GM21447 (cell line): ENCODE results near the gene KRTAP12-1.
"Not testable (repeated sequence)": the region's sequence is repeated elsewhere in the genome, so short reads cannot be mapped to it uniquely, and the experiment has no call there.

Experiments
- ATAC-seq: cut with Tn5 transposase; IDR thresholded peaks from one replicate; pipeline ENCODE4 v1.9.1; 2021; ENCODE audit not compliant: unreplicated experiment

Gene KRTAP12-1

DNA sequence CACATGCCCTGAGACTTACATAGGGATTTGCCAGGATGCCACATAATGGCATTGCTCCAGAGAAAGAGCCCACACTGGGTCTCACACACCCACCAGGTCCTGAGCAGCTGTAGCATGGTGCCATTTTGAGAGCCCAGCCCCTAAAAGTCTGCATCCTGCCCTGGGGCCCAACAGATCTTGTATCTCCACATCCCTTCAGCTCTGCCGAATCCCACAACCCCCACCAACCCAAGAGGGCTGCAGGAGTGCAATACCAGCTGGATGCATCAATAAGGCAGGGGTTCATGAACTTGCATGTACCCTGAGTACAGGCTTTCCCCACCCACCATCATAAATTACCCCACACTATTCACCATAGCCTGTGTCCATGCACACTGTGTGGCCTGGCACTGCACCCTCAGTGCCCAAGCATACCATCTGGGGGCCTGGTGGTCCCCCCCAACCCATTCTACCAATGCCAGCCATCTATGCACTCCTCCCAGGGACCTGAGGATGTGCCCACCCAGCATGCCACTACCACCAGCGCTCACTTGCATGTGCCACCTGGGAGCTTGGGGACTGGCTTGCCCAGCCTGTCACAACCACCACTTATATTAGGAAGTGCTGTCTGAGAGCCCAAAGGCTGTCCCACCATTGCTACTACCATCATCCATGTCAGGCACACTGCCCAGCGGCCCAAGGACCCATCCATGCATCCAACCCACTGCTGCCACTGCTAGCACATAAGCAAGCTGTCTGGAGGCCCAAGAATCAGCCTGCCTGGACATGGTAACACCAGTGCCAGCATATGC, 11.1 kb downstream of the KRTAP12-1 start:
- no peak for ATAC-seq

DNA sequence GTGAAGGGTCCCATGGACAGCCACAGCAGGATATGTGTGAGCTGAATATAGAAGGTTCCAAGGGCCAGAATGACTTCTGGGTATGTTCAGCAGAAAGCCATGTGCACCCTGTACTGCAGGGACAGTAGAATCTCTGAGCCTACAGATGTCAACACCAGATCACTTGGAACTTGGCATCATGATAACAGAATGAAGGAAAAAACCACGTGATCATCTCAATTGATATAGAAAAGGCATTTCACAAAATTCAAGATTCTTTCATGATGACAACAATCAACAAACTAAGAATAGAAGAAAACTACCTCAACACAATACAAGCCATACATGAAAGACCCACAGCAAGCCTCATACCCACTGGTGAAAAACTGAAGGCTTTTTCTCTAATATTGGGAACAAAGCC, 14.4 kb downstream of the KRTAP12-1 start:
- no peak for ATAC-seq

DNA sequence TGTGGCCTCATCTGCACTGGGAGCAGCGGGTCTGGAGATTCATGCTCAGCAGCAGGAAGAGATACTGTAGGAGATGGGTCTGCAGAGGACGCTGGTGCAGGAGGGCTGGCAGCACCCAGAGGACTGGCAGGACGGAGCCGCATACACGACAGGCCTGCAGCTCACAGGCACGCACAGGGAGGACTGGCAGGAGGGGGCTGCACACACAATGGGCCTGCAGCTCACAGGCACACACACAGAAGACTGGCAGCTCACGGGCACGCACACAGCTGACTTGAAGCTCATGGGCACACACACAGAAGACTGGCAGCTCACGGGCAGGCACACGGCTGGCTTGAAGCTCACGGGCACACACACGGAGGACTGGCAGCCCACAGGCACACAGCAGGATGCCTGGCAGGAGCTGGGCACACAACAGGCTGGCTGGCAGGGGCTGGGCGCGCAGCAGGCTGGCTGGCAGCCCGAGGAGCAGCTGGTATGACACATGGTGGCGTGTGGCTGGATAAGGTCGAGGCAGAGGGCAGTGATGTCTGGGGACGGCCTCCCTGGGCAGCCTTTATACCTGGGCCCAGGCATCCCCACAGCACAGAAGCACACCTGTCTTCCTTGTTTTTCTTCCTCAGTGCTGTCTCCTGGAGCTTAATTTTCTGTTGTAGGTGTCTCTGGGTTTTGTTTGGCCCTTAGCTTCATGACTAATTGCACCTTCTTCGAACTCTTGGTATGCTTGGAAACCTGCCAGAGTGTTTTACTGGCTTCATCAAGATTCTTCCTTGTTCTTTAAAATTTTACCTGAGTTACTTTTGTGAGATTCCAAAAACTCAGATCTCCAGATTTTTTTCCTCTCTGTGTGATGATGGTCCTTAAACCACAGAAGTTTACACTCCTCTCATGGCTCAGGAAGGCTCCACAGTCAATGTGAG, 15.3 kb downstream of the KRTAP12-1 start, which contains the start of gene KRTAP12-2:
KRTAP12-2 (minus strand) TSS at position 527 of the 920 bp plus-strand sequence; CDS start at position 486, 41 bp downstream.
- no peak for ATAC-seq

DNA sequence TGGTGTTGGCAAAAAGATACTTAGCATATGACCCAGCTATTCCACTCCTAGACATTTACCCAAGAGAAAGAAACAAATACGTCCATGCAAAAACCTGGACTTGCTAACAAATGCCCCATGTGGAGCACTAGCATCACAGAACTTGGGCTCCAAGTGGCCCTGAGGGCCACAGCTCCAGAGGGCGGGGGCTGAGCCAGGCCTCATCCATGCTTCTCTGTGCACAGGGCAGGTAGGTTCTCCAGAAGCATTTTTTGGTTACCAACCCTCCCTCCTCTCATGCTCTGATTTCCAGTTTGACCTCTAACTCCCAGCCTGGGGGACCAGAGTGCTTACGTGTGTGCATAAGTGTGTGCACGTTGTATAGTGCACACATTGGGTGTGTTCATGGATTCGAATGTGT, 17.3 kb downstream of the KRTAP12-1 start:
- ATAC-seq: no peak

DNA sequence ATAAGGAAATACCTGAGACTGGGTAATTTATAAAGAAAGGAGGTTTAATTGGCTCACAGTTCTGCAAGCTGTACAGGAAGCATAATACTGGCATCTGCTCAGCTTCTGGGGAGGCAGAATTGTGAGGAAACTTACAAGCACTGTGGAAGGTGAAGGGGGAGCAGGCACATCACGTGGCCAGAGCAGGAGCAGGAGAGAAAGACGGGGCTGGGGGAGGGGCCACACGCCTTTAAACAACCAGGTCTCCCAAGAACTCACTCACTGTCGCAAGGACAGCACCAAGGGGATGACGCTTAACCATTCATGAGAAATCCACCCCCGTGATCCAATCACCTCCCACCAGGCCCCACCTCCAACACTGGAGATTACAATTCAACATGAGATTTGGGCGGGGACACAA, 20.4 kb downstream of the KRTAP12-1 start:
- not testable (repeated sequence) for ATAC-seq

DNA sequence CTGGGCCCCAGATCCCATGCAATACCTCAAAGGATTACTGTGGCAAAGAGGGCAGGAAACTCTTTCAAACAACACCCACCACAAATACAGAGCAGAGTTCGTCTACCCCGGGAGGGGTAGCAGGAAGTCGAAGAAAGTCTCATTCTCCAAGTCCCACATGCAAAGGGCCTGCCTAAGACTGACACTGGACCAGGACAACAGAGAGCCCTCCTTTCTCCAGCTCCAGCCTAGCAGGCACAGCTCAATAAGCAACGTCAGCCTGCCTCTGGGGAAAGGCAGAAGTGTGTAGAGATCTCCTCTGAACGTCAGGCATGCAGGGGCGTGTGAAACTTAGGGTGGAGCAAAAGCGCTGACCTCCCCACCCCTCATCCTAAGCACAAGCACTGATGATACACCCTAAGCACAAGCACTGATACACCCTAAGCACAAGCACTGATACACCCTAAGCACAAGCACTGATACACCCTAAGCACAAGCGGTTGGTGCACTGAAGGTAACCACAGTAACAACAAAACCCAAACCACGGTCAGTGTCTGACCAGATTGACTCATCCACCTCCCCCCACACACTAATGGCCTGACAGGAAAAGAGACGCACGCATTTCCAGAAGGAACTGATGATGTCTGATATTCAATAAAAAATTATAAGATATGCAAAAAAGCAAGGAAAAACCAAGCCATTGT, 22.9 kb downstream of the KRTAP12-1 start:
- ATAC-seq: no peak

DNA sequence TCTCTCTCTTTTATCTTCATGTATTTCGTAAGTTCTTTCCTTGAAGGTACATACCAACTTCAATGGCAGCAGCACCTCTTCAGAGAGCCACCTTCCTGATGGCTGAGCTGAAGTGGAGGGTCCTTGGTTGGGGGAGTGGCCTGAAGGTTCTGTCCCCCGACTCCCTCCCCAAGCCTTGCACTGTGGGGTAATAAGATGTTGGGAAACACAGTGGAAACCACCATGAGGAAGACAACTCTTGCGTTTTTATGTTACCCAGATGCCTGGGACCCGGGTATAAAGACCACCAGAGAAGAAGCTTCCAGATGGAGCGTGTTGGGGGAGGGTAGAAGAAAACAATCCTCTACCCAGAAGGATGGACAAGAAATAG, 23.4 kb downstream of the KRTAP12-1 start:
- no peak for ATAC-seq

DNA sequence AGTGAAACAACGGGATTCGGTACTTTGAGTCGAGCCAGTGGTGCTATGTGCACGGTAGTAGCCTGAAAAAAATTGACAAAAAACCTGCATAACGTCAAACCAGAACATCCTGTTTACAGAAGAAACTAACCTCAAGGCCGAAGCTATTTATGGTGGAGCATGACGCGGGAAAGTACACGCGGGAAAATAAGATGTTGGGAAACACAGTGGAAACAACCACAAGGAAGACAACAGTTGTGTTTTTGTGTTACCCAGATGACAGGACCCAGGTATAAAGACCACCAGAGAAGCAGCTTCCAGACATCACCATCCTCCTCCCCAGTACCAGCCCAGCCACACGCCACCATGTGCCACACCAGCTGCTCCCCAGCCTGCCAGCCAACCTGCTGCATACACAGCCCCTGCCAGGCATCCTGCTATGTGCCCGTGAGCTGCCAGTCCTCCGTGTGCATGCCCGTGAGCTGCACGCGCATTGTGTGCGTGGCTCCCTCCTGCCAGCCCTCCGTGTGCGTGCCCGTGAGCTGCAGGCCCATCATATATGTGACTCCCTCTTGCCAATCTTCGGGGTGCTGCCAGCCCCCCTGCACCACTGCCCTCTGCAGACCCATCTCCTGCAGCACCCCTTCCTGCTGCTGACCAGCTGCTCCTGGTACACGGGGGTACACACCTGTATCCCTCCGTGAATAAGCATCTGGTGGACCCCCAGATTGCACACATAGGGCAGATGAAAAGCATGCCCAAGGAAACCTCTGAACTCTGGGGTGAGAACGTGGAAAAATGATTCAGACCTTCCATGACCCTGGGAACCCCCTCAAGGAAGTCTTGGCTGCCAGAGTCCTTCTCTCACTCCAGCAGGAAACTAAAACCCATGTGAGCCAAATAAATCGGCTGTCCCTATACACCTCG, 24.1 kb downstream of the KRTAP12-1 start, which contains the start of gene KRTAP12-3:
KRTAP12-3 (plus strand) TSS at position 298 of the 906 bp plus-strand sequence; CDS start at position 346, 48 bp downstream.
- ATAC-seq: no peak

DNA sequence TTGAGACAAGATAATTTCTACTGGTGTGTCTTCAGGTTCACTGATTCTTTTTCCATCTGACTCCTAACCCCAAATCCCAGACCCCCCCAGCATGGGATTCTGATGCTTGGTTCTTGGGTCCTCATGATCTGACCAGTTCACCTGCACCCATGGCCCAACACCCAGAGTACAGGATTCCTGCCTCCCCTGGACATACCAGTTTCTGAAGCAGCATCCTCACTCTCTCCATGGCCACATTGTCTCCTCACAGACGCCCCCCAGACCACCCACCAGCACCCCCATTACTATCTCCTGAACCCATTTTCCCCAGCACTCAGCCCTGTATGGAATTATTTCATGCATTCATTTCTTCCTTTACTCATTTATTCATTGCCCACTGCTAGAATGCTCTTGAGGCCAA, 25.1 kb downstream of the KRTAP12-1 start:
- ATAC-seq: no peak

DNA sequence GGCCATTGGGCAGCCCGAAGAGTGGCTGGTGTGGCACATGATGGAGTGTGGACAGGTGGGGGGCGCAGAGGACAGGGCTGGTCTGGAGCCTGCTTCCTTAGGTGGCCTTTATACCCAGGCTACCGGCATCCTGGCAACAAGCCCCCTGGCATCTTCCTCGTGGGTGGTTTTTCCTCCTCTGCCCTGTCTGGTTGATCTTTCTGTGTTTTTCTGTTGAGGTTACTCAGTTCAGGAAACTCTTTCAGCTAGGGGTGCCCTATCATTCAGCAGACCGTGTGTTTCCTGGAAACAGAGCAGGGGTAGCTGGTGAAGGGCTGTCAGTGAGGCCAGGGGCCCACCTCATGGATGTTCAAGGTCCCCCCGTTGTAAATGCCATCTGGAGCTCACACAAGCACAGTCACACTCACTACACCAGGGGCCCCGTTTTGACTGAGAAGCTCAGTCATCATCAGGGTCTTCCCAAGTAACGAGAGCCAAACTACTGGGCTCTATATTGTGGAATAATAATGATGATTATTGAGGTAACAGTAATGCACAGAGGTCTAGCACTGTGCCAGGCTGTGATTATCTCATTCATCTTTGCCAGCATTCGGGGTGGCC, 27.3 kb downstream of the KRTAP12-1 start, which contains the start of gene KRTAP12-4:
KRTAP12-4 (minus strand) TSS at position 84 of the 600 bp plus-strand sequence; CDS start at position 39, 45 bp downstream.
- no peak for ATAC-seq

DNA sequence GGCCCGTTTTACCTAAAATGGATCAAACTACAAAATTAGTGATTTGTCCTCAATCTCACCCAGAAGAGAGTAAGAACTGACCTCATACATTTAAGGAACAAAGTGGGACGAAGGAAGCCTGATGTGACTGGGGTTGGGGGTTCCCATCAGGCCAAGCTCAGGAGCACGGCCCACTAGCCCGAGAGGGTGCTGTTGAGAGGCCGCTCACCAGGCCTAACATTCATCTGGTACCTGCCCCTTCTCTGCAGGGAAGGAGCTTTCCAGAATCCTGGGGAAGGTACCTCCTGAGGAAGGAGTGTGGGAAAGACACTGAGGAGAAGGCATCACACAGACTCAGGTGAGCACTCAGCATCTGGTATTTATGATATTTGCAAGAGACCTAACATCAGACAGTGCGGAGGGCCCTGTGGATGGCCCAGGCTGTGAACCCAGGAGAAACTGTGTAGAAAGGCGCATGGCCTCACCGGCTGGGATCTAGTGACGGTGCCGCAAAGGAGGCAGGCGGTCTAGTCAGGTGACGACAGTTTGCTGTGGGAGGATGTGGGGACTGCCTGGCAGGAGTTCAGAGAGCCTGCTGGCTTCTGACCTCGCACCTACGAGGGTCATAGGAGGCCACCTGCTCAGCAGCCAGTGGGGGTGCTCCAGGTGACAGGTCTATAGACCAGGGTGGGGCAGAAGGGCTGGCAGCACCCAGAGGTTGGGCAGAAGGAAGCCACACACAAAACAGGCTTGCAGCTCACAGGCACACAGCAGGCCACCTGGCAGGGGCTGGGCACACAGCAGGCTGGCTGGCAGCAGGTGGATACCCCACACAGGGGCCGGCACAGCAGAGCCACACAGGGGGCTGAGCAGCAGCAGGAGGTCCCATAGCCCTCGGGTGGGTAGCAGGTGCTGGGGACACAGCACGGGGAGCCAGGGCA, 28.0 kb downstream of the KRTAP12-1 start:
- no peak for ATAC-seq

DNA sequence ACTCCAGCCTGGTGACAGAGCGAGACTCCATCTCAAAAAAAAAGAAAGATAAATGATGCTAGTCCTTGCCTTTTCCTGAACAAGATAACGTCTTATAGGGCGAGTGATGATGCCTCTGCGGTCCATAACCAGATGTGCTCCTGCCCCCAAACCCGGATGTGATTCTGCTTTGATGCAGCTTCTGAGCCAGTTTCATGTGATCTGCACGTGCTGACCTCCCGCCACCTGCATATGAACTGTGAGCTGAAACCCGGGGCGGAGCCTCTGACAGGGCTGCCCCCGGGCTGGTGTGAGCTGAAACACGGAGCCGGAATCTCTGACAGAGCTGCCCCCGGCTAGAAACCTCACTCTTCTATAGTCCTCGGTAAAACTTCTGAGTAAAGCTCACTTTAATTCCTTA, 28.8 kb downstream of the KRTAP12-1 start:
- ATAC-seq: no peak

DNA sequence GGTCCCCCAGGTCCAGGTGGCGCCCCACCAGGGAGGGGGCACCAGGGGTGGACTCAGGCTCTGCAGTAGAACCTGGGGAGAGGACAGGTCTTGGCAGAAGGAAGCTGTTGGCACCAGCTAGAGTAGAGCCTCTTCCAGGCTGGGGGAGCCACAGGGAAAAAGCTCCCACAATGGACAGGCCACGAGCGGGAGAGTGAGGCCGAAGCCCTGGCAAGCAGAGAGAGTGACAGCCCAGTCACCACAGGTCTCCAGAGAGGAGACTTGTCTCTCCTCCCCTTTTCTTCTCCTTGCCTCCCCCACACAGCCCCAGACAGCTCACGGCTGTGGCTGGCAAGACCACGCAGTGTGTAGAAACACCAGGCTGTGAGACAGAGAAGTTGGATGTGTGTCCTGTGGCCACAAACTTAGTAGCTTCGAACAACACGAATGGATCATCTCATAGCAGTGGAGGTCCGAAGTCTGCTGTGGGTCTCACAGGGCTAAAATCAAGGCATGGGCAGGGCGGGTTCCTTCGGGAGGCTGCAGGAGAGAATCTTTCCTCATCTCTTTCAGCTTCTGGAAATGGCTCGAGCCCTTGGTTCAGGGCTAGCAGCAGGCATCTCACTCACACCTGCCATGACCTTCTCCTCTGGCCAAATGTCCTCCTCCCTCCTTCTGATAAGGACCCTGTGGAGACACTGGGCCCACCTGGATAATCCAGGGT, 30.8 kb downstream of the KRTAP12-1 start:
- no peak for ATAC-seq

DNA sequence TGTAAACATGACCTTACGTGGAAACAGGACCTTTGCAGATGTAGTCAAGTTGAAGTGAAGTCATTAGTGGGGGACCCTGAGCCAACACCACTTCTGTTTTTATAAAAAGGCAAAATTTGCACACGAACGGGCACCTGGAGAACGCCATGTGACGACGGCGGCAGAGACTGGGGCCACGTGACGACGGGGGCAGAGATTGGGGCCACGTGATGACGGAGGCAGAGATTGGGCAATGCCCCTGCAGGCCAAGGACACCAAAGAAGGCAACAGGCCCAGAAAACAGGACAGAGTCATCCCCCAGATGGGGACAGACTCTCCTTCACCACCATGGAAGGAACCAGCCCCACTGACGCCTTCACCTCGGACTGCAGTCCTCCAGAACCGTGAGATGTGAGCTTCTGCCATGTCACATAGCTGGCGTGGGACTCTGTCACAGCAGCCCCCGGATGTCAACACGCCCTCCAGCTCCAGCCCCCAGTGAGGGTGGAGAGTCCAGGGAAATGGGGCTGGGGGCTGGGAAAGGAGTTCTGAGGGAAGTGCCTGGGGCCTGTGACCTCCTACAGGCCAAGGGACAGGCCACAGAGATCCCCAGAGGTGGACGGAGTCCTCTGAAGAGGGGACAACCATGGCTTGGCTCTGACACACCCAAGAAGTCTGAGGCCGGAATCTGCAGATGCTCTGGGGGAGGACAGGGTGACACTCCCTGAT, 31.5 kb downstream of the KRTAP12-1 start:
- ATAC-seq: no peak

DNA sequence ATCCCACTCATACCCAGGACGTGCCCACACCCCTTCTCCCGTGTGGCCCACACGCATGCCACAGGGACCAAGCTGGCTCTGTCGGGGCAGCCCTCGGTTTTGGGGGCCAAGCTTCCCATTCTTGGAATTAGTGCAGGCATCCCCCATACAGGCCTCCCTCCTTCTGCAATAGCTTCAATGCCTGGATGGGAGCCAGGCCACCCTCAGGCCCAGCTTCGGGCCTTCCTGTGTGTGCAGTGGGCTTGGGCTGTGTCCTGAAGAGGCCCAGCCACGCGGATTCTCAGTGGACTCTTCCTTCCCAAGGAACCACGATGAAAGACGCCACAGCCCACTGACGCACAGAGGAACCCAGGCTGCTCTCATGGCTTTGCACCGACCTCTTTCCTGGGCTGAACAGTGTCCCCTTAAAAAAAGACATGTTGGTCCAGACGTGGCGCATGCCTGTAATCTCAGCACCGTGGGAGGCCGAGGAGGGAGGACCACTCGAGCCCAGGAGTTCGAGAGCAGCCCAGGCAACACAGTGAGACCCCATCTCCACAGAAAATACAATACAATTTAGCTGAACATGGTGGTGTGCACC, 32.4 kb downstream of the KRTAP12-1 start:
- no peak for ATAC-seq

DNA sequence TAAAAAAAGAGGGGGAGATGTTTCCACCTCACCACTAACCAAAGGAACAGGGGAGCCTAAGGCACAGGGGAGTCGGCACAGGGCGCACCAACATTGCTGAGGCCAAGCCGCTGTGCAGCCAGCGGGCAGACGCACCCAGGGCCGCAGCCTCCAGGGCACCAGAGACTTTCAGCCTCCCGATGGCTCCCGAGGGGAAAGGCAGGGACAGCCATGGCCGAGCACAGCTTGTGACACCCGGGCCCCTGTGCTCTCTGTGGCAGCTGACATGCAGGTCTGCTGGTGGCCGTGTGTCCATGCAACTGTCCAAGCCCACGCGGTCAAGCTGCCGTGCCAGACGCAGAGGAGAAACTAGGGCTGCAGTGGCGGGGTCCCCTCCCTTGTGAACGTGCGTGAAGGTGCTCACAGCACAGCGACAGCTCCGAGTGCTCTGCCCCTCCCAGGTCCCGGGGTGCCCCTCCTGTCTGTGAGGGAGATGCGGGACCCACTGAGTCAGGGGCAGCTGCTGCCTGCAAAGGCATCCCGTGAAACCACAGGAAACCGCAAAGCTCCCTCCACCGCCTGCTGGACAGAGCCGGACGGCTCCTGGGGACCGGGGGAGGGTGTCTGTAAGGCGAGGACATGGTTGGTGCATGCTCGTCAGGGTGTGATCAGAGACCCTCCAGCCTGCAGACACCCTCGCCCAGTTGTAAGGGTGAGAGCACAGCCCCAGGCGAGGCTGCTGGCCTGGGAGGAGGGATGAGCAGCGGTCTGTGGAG, 33.2 kb downstream of the KRTAP12-1 start:
- ATAC-seq: no peak
